NCI-H748 treated with DMSO at 0.1 percent for 48 hours (cell line): Measurements from ENCODE around the gene OBSL1.

Experiments used
- DNase-seq: peaks from one replicate; lab custom pipeline; 2025; lab: John Stamatoyannopoulos, UW

OBSL1 gene

GRCh38 chr2:219530048-219530963, 41.0 kb downstream of the OBSL1 start:
- DNase-seq = peak; percentile 47

- DNase-seq = no peak
Measured at GRCh38 chr2:219527472-219527871, 43.9 kb downstream of the OBSL1 start.

GRCh38 chr2:219527076-219527394, 44.3 kb downstream of the OBSL1 start:
- DNase-seq = peak; percentile 25

- no peak for DNase-seq
Measured at GRCh38 chr2:219526320-219527075, 44.8 kb downstream of the OBSL1 start.

- DNase-seq = no peak
Measured at GRCh38 chr2:219525533-219526232, 45.7 kb downstream of the OBSL1 start.

GRCh38 chr2:219524817-219525216, 46.5 kb downstream of the OBSL1 start:
- no peak for DNase-seq

GRCh38 chr2:219523031-219523671, 48.2 kb downstream of the OBSL1 start:
- DNase-seq = no peak

GRCh38 chr2:219522111-219523030, 49.0 kb downstream of the OBSL1 start:
- DNase-seq = peak; percentile 7

- no peak for DNase-seq
Measured at GRCh38 chr2:219521066-219521880, 50.1 kb downstream of the OBSL1 start.

- no peak for DNase-seq
Measured at GRCh38 chr2:219520079-219520478, 51.3 kb downstream of the OBSL1 start.

- no peak for DNase-seq
Measured at GRCh38 chr2:219519526-219519916, 51.8 kb downstream of the OBSL1 start.

GRCh38 chr2:219517954-219518778, 53.2 kb downstream of the OBSL1 start:
- no peak for DNase-seq

- no peak for DNase-seq
Measured at GRCh38 chr2:219516888-219517287, 54.5 kb downstream of the OBSL1 start.

- no peak for DNase-seq
Measured at GRCh38 chr2:219515874-219516629, 55.3 kb downstream of the OBSL1 start.

- DNase-seq = no peak
Measured at GRCh38 chr2:219514836-219515235, 56.5 kb downstream of the OBSL1 start.

- no peak for DNase-seq
Measured at GRCh38 chr2:219514196-219514761, 57.1 kb downstream of the OBSL1 start, which contains the start of gene ASIC4. TSS of gene ASIC4 (plus strand) at chr2:219514482. CDS start at chr2:219514725, 243 bp downstream.

- DNase-seq = no peak
Measured at GRCh38 chr2:219513787-219514186, 57.6 kb downstream of the OBSL1 start.
